ENCODE data around the gene TRMT1.

GRCh38 chr19:13060233-13060963 is 56.1 kb downstream of the TRMT1 start:
- TF ChIP-seq EZH2 (IDR thresholded peaks at IDR 0.05; ENCODE audit: low read length, missing control alignments): no peak
- TF ChIP-seq, protein P1, sequence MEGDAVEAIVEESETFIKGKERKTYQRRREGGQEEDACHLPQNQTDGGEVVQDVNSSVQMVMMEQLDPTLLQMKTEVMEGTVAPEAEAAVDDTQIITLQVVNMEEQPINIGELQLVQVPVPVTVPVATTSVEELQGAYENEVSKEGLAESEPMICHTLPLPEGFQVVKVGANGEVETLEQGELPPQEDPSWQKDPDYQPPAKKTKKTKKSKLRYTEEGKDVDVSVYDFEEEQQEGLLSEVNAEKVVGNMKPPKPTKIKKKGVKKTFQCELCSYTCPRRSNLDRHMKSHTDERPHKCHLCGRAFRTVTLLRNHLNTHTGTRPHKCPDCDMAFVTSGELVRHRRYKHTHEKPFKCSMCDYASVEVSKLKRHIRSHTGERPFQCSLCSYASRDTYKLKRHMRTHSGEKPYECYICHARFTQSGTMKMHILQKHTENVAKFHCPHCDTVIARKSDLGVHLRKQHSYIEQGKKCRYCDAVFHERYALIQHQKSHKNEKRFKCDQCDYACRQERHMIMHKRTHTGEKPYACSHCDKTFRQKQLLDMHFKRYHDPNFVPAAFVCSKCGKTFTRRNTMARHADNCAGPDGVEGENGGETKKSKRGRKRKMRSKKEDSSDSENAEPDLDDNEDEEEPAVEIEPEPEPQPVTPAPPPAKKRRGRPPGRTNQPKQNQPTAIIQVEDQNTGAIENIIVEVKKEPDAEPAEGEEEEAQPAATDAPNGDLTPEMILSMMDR (conservative IDR thresholded peaks at IDR 0.05 in 1 of 2, IDR thresholded peaks at IDR 0.05 in 1 of 2; ENCODE audit: low read depth in 1 of 2, low read length in 2 of 2): no peak

Measured in fibroblast of lung (primary cell).